Mononuclear cell (primary cell): ENCODE data around the gene EIF4EBP2. TPM values are rescaled to one million over a fixed set of nuclear protein-coding genes. Genes with fewer than 3 reads are reported as not detected.

Experiments
- H3K27me3 ChIP-seq: 2 replicates; pipeline ENCODE4 v1.6.0; 2011; ENCODE audit warnings: low read length, control low read depth; ENCODE audit not compliant: insufficient read depth
- H3K4me1 ChIP-seq: 2 replicates; pipeline ENCODE4 v1.5.1; 2011; ENCODE audit warnings: mild to moderate bottlenecking, low read length, control low read depth; ENCODE audit not compliant: insufficient read depth
- H3K4me3 ChIP-seq: 2 replicates; pipeline ENCODE4 v1.5.1; 2011; ENCODE audit warnings: mild to moderate bottlenecking, low read length, moderate library complexity
- H3K9me3 ChIP-seq: 2 replicates; pipeline ENCODE4 v1.5.1; 2011; ENCODE audit warnings: low read depth, mild to moderate bottlenecking, control low read depth, low read length
- total RNA-seq: library from RNA; depleted of rRNA; stranded (reverse); fragments of >200 nt; gene quantifications from one replicate; pipeline ENCODE4 v1.2.3, GENCODE V29; 2012

Gene EIF4EBP2
- total RNA-seq = 29.8 TPM

DNA sequence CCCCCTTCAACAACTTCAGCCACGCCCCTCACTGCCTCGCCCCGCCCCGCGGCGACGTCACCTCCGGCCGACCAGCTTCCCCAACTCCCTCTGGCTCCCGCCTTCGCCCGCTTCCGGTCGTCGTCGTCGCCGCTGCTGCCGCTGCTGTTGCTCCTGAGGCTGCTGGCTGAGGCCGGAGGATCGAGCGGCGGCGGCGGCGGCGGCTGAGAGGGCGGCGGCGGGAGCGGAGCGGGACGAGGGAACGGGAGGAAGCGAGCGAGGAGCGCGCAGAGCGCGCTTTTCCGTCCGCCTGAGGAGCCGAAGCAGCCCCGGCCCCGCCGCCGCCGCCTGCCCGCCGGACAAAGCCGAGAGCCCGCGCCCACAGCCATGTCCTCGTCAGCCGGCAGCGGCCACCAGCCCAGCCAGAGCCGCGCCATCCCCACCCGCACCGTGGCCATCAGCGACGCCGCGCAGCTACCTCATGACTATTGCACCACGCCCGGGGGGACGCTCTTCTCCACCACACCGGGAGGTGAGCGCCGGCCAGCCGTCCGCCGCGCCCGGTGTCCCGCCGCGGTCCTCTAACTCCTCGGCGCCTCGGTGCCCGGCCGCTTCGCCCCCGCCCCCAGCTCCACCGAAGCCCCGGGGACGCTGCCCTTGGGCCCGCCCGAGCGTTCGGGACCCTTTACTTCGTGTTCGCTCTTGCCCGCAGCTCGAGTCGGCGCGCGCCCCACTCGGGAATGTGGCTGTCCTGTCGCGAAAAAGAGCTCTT is at the start of gene EIF4EBP2:
EIF4EBP2 (plus strand) TSS at position 110 of the 751 bp plus-strand sequence; CDS start at position 367, 257 bp downstream.
- peaks cover 26% of the 10 kb centered on the region for H3K4me1 ChIP-seq
- H3K27me3 ChIP-seq = no peaks in the 10 kb centered on the region
- peak within 1 kb of the TSS; percentile 78 for H3K4me3 ChIP-seq
- H3K9me3 ChIP-seq = no peaks in the 10 kb centered on the region

- H3K4me1 ChIP-seq = peaks cover 69% of the 10 kb centered on the region
These were observed 49.4 kb upstream of the EIF4EBP2 start for GRCh38 chr10:70354556-70354955.

GRCh38 chr10:70355051-70356021 is 48.6 kb upstream of the EIF4EBP2 start:
- H3K4me1 ChIP-seq = peaks cover 69% of the 10 kb centered on the region
- H3K27me3 ChIP-seq = no peaks in the 10 kb centered on the region
- H3K4me3 ChIP-seq = no peak overlapping the region
- no peaks in the 10 kb centered on the region for H3K9me3 ChIP-seq

More at GRCh38 chr10:70354556-70354955, 49.4 kb upstream of the EIF4EBP2 start:
- Histone ChIP-seq H3K27me3 (no peaks in the 10 kb centered on the region), H3K4me3 (no peak overlapping the region), H3K9me3 (no peaks in the 10 kb centered on the region)

GRCh38 chr10:70357565-70357964 is 46.4 kb upstream of the EIF4EBP2 start:
- H3K27me3 ChIP-seq = no peaks in the 10 kb centered on the region
- H3K9me3 ChIP-seq = no peaks in the 10 kb centered on the region
- no peak overlapping the region for H3K4me3 ChIP-seq
- peaks cover 67% of the 10 kb centered on the region for H3K4me1 ChIP-seq

DNA sequence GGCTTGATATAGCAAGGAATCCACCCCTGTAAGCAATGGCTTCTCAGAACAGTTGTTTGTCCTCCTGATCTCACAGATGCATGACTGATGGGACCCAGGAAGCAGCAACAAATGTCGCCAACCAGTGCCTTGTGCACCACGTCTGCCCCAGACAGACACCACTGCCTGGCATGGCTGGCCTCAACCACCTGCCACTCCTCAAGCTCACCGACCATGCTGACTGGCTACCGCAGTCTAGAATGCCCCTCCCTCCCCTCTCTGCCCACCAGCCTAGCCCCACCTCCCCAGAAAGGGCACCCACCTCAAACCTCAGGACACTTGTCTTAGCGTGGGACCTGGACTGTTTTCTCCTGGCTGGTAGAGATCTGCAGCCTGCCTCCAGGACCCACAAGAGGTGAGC is 45.5 kb upstream of the EIF4EBP2 start:
- H3K27me3 ChIP-seq = no peaks in the 10 kb centered on the region
- H3K4me1 ChIP-seq = peaks cover 65% of the 10 kb centered on the region
- H3K9me3 ChIP-seq = no peaks in the 10 kb centered on the region
- H3K4me3 ChIP-seq = no peak overlapping the region

GRCh38 chr10:70359017-70359550 is 44.9 kb upstream of the EIF4EBP2 start:
- H3K4me3 ChIP-seq = no peak overlapping the region
- H3K9me3 ChIP-seq = no peaks in the 10 kb centered on the region
- H3K4me1 ChIP-seq = peaks cover 65% of the 10 kb centered on the region
- no peaks in the 10 kb centered on the region for H3K27me3 ChIP-seq

DNA sequence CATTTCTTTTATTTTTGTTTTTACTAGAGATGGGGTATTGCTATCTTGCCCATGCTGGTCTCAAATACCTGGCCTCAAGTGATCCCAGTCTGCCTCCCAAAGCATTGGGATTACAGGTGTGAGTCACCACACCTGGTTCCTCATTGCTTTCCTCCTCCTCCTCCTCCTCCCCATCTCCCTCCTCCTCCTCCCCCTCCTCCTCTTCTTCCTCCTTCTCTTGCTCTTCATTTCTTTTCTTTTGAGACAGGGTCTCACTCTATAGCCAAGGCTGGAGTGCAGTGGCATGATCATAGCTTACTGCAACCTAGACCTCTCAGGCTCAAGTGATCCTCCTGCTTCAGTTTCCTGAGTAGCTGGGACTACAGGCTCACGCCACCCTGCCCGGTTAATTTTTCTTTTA is 43.7 kb upstream of the EIF4EBP2 start:
- H3K4me1 ChIP-seq = peaks cover 61% of the 10 kb centered on the region

DNA sequence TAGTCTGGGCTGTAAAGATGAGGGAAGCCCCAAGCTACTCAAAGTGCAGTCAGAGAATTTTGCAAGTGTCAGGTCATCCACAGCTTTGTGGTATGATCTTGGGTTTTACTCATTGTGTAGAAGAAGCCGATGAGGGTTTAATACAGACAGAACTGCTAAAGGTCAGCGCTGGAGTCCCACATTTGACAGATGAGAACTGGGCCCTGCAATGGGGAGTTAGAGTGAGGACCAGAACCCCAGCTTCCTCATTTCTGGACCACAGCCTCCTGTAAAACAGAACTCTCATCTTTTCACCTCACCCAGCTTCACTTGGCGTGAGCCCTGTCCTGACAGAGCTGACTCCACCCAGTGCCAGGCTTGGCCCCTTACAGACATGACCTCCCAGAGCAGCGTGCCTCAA is 41.6 kb upstream of the EIF4EBP2 start:
- Histone ChIP-seq H3K4me1 (peaks cover 40% of the 10 kb centered on the region), H3K9me3 (no peaks in the 10 kb centered on the region), H3K27me3 (no peaks in the 10 kb centered on the region), H3K4me3 (no peak overlapping the region)

More for the DNA sequence above, 43.7 kb upstream of the EIF4EBP2 start:
- Histone ChIP-seq H3K27me3 (no peaks in the 10 kb centered on the region), H3K9me3 (no peaks in the 10 kb centered on the region), H3K4me3 (no peak overlapping the region)

- no peaks in the 10 kb centered on the region for H3K9me3 ChIP-seq
- peaks cover 30% of the 10 kb centered on the region for H3K4me1 ChIP-seq
- H3K4me3 ChIP-seq = no peak overlapping the region
- no peaks in the 10 kb centered on the region for H3K27me3 ChIP-seq
These were observed 40.7 kb upstream of the EIF4EBP2 start for GRCh38 chr10:70363292-70363691.

GRCh38 chr10:70363971-70364771 is 39.8 kb upstream of the EIF4EBP2 start:
- no peaks in the 10 kb centered on the region for H3K9me3 ChIP-seq
- H3K4me3 ChIP-seq = no peak overlapping the region
- H3K27me3 ChIP-seq = no peaks in the 10 kb centered on the region
- peaks cover 29% of the 10 kb centered on the region for H3K4me1 ChIP-seq

DNA sequence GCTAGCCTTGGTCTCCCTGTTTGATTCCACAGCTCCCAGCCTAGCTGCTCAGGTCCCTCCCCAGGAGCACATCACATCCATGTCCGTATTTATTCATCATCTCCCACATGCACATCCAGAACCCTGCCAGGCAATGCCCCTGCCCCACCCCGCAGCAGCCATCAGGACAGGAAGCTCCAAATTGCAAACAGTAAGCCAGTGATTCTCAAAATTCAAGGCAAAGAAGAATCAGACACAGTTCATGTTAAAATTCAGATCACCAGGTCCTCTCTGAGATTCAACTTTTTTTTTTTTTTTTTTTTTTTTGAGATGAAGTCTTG is 39.2 kb upstream of the EIF4EBP2 start:
- H3K9me3 ChIP-seq = no peaks in the 10 kb centered on the region
- no peaks in the 10 kb centered on the region for H3K27me3 ChIP-seq
- no peak overlapping the region for H3K4me3 ChIP-seq
- peaks cover 29% of the 10 kb centered on the region for H3K4me1 ChIP-seq

DNA sequence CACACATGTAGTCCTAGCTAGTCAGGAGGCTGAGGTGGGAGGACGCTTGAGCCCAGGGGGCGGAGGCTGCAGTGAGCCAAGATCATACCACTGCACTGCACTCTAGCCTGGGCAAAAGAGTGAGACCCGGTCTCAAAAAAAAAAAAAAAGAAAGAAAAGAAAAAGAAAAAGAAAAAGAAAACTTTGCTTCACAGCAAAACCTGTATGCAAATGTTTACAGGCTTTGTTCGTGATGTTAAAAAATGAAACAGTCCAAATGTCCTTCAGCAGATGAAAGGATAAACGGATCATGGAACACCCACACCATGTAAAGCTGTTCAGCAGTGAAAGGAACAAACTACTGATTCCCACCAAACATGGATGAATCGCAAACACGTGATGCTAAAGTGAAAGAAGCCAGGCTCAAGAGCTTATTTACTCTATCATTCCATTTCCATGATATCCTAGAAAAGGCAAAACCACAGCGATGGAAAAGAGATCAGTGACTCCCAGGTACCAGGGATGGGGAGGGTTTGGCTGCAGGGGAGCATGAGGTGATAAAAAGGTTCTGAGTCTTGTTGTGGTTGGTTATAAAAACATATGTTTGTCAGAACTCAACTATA is 36.6 kb upstream of the EIF4EBP2 start:
- H3K27me3 ChIP-seq = no peaks in the 10 kb centered on the region
- no peak overlapping the region for H3K4me3 ChIP-seq
- H3K9me3 ChIP-seq = no peaks in the 10 kb centered on the region
- peaks cover 23% of the 10 kb centered on the region for H3K4me1 ChIP-seq

DNA sequence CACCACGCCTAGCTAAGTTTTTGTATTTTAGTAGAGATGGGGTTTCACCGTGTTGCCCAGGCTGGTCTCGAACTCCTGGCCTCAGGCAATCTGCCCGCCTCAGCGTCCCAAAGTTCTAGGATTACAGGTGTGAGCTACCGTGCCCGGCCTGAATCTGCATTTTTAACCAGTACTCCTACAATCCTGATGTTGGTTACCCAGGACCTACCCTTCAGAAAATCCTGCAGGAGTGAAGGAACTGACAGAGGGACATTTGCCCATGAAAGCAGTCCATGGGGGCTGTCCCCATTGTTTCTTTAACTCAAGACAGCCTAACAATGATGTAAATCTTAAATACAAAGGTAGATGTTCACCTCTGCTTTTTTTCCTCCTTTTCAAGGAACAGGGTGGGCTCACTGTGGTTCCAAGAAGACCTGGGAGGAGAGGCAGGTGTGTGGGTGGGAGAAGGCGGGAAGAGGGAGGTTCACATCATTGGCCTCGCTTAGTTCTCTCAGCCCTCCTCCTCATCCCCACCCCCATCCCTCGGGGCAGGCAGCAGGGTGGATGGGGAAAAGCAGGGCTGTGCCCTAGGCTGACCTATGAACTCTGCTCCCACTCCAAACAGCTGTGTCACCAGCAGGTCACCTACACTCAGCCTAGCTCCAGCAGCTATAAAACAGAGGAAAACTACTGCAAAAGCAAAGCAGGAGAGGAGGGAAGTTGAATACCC is 35.0 kb upstream of the EIF4EBP2 start:
- Histone ChIP-seq H3K4me3 (no peak overlapping the region), H3K27me3 (no peaks in the 10 kb centered on the region), H3K9me3 (no peaks in the 10 kb centered on the region), H3K4me1 (peaks cover 9% of the 10 kb centered on the region)
